GM19372 (cell line): ENCODE measurements around the gene OPN1MW.
"Not testable (repeated sequence)": the region's sequence is repeated elsewhere in the genome, so short reads cannot be mapped to it uniquely, and the experiment has no call there.

Experiments used
- ATAC-seq: cut with Tn5 transposase; IDR thresholded peaks from one replicate; pipeline ENCODE4 v1.9.1; 2021; ENCODE audit warnings: mild to moderate bottlenecking, low read depth, moderate library complexity; ENCODE audit not compliant: unreplicated experiment

The OPN1MW gene

DNA sequence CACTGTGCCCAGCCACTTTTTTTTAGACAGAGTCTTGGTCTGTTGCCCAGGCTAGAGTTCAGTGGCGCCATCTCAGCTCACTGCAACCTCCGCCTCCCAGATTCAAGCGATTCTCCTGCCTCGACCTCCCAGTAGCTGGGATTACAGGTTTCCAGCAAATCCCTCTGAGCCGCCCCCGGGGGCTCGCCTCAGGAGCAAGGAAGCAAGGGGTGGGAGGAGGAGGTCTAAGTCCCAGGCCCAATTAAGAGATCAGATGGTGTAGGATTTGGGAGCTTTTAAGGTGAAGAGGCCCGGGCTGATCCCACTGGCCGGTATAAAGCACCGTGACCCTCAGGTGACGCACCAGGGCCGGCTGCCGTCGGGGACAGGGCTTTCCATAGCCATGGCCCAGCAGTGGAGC is at the start of gene OPN1MW:
Gene OPN1MW (plus strand): TSS at position 301 of the 400 bp plus-strand sequence. CDS start 82 bp downstream, at position 383.
- not testable (repeated sequence) for ATAC-seq

DNA sequence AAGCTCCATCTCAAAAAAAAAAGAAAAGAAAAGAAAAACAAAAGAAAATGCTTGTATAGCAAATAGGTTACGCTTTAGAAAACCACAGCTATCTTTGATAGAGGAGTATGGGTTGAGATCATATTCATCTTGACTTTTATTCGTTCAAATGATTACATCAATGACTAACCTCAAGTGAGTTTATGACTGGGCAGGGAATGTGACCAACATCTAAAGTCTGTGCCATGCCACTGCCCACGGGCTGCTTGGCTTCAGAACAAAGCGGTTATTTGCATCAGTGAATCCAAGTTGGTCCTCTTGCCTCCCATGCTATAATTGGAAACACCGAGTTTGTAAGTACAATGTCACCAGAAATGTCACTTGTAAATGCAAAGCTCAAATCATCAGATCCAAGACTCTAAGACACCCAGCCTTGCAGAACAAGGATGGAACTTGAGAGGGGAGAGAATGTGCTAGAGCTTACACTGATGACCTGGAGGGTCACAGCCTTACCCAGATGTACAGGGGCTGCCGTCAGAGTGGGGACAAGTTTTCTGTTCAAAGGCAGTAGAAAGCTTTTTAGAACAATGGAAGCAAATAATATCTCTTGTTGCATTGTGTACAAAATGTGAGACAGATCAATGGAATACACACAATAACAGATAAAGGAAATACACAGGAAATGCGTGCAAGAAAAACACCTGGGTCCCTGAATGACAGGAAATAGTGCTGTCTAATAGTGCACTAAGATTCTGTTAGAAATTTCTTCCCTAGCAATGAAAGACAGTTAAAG is 46.8 kb upstream of the OPN1MW start:
- no peak for ATAC-seq

DNA sequence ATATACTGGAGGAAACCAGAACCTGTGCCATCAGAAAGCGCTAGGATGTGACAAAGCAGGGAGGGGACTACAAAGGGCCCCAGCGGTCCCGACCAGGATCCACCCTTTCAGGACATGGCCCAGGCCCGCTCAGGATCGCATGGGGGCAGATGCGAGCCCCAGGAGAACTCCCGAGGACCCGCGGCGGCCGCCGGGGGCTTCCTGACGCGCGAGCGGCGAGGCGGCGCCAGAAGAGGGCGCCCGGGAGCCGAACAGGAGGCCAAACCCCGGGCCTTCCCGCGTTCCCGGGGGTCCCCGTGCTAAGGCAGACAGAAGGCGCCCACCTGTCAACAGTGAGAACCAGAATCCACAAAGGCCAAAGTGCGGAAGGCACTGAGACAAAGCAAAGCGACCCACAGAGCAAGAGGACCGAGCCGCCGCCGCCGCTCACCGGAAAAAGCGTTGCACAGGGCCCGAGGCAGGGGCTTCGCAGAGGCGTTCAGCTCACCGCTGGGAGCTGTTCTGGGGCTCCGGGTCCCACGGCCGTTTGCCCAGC is 45.7 kb upstream of the OPN1MW start:
- ATAC-seq: no peak

DNA sequence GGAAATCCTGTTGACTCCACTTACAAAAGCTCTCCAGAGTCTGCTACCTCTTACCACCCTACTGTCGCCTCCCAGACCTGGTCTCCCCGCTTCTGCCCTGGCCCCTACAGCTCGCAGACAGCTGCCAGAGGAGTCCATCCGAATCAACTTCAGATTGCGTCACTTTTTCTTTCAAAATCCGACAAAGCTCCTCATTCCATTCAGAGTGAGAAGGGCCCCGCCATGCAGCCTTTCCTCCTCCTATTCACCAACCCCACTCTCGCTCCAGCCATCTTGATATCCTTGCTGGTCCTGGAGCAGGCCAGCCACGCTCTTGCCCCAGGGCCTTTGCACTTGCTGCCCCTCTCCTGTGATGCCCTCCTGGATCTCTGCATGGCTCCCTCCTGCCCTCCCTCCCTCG is 43.5 kb upstream of the OPN1MW start:
- ATAC-seq: no peak

DNA sequence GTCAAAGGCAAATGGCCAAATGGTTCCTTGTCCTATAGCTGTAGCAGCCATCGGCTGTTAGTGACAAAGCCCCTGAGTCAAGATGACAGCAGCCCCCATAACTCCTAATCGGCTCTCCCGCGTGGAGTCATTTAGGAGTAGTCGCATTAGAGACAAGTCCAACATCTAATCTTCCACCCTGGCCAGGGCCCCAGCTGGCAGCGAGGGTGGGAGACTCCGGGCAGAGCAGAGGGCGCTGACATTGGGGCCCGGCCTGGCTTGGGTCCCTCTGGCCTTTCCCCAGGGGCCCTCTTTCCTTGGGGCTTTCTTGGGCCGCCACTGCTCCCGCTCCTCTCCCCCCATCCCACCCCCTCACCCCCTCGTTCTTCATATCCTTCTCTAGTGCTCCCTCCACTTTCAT is 42.2 kb upstream of the OPN1MW start:
- ATAC-seq: no peak

DNA sequence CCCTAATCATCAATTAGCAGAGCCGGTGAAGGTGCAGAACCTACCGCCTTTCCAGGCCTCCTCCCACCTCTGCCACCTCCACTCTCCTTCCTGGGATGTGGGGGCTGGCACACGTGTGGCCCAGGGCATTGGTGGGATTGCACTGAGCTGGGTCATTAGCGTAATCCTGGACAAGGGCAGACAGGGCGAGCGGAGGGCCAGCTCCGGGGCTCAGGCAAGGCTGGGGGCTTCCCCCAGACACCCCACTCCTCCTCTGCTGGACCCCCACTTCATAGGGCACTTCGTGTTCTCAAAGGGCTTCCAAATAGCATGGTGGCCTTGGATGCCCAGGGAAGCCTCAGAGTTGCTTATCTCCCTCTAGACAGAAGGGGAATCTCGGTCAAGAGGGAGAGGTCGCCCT is 41.7 kb upstream of the OPN1MW start:
- ATAC-seq: no peak

DNA sequence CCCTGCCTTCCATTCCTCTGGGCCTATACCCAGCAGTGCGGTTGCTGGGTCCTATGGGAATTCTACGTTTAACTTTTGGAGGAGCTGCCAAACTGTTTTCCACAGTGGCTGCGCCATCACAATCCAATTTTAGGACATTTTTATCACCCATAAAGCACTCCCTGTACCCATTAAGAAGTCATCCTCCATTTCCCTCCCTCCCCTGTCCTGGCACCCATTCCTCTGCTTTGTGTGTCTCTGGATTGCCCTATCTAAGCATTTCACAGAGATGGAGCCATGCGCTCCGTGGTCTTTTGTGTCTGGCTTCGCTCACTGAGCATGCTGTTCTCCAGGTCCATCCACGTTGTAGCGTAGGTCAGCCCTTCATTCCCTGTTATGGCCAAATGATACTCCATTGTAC is 40.0 kb upstream of the OPN1MW start:
- no peak for ATAC-seq

DNA sequence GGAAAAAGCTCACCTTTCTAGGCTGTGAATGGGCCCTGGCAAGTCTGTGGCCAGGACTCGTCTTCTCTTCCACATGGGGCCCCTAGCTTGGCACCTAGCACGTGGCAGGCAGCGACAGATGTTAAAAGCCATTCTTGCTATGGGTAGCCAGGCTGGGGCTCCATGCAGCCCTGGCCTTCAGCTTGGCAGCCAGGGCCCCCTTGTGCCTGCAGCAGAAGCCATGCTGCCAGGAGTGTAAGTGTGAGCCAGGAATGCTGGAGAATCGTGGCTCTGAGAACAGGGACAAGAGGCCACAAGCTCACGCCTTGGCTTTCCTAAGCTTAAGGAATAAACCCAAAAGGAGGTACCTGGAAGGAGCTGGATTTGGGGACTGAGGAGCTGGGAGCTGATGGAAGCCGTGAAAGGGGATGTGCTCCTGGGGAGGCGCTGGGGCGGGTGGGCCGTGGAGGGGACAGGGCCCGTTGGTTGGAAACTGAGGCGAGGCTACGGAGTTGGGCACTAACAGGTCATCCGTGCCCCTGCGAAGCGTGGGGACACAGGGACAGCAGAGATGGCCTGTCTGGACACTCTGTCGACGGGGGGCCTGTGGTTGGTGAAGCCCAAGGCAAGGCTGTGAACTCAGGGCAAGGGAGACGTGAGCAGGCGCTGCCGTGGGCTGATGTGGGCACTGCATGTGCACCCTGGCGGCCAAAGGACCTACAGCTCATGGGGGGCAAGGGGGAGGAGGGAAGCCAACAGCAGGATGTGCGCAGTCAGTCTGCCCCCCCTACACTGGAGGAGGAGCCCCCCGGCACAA is 39.2 kb upstream of the OPN1MW start:
- no peak for ATAC-seq

DNA sequence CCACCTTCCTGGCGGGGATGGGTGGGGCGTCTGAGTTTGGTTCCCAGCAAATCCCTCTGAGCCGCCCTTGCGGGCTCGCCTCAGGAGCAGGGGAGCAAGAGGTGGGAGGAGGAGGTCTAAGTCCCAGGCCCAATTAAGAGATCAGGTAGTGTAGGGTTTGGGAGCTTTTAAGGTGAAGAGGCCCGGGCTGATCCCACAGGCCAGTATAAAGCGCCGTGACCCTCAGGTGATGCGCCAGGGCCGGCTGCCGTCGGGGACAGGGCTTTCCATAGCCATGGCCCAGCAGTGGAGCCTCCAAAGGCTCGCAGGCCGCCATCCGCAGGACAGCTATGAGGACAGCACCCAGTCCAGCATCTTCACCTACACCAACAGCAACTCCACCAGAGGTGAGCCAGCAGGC is 38.4 kb upstream of the OPN1MW start, which contains the start of gene OPN1LW:
Gene OPN1LW (plus strand): TSS at position 234 of the 400 bp plus-strand sequence. CDS start 41 bp downstream, at position 275.
- ATAC-seq: not testable (repeated sequence)

DNA sequence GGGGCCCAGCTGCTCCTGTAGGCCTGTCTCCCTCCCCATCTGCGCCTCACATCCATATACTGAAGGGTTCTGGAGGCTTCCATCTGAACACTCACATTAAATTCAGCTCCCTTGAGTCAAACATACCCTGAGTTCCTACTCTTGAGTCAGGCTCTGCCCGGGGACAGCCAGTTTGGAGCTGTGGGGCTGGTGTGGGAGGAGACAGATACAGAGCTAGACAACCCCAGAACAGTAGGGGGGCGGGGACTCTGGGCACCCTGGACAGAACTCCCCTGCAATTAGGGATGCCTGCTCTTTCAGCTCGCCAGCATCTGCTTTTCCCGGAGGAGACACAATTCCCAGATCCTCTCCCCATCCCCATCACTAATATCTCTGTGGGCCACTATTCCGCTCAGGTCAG is 31.4 kb upstream of the OPN1MW start:
- ATAC-seq: not testable (repeated sequence)

DNA sequence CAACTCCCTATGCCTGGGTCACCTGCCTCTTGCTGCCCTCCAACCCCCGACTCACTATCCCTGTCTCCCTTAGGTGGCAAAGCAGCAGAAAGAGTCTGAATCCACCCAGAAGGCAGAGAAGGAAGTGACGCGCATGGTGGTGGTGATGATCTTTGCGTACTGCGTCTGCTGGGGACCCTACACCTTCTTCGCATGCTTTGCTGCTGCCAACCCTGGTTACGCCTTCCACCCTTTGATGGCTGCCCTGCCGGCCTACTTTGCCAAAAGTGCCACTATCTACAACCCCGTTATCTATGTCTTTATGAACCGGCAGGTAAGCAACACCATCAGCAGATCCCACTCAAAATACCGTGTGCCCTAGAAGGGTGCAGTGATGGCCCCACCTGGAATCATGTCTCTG is 26.2 kb upstream of the OPN1MW start:
- not testable (repeated sequence) for ATAC-seq

DNA sequence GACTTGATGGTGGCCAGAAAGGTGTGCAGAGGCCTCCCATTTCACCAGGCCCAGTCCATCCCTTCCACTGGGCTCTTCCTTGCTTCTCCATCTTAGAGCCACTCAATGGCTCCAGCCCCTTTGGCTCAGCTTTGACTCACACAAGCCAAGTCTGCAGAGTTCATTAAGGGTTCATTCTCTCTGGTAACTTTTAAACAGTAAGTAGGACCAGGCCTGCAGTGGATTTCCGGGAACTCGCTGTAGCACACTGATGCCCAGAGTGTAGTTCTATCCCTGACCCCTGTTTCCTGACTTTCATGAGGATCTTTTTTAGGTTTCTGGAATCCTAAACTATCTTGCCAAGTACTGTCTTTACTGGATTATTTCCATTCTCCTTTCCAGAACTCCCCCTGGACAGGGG is 25.2 kb upstream of the OPN1MW start:
- not testable (repeated sequence) for ATAC-seq

DNA sequence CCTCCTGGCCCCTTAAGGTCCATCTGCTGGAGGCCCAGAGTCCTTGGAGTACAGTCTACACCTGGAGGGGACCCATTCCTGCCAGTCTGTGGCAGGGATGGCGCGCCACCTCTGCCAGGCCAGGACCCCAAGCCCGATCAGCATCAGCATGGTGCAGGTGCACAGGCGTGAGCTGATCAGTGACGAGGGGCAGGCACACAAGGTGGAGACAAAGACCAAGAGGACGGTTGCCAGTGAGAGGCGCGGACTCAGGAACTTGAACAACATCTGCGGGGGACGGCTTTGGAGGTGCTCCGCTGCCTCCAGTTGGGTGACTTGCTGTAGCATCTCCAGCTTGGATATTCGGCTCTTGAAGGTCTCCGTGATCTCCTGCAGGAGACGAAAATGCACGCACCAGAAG is 23.1 kb upstream of the OPN1MW start:
- ATAC-seq: not testable (repeated sequence)

DNA sequence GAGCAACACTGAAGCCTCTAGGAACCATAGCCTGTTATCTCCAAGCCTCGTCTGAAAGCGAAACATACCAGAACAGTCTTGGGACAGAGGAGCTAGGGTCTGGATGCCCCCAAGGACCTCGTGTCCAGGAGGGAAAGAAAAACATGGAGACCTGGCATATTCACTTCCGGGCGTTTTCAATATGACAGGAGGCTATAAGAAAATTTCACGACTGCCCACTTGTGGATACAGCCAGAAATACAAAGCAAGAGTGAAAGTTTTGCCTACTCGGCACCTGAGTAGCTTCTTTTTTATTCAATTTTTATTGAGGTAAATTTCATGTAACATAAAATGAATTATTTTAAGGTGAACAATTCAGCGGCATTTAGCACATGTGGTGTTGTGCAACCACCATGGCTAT is 17.5 kb upstream of the OPN1MW start:
- not testable (repeated sequence) for ATAC-seq

DNA sequence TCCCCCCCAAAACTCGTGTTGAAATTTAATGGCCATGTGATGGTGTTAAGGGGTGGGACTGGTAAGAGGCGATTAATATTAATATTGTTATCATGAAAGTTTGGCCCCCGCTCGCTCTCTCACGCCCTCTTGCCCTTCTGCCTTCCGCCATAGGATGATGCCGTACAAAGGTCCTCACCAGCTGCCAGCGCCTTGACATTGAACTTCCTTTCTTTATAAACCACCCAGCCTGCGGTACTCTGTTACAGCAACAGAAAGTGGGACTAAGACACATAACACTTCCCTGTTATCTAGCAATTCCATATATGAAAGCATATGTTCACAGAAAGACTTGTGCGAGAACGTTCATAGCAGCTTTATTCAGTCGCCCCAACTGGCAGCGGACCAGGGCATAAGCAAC is 14.0 kb upstream of the OPN1MW start:
- ATAC-seq: not testable (repeated sequence)

DNA sequence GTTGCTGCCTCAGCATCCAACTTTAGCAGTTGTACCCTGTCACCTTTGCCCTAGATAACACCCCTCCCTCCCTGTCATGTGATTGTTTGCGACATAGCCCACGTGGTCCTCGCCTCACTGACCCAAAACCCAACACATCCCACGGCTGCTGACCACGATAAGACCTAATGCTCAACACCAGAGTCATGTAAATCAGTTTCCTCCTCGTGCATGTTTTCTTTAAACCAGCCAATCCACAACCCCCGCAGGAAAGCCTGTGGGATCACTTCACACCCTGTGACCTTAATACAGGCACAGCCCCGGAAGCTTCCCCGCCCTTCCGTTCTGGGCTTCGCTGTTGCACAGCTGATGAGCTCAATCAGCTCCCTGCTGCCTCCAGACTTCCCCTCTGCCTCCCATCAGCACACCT is 9.9 kb upstream of the OPN1MW start:
- peak; percentile 75 for ATAC-seq

DNA sequence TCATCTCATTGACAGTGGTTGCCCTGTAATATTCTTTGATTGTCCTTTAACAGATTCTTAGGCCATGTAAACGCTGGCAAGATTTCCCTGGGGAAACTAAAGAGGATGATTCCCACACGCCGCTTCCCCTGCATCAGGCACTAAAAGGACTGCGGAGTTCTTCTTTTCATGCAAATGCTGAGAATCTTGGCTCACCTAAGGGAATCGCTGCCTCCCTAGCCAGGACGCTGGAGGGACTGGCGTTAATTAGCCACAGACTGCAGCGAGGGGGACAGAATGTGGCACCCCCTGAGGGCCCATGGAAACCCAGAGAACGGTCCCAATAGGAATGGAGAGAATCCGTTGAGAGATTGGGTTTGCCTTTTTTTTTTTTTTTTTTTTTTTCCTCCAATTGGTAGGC is 8.0 kb upstream of the OPN1MW start:
- not testable (repeated sequence) for ATAC-seq

DNA sequence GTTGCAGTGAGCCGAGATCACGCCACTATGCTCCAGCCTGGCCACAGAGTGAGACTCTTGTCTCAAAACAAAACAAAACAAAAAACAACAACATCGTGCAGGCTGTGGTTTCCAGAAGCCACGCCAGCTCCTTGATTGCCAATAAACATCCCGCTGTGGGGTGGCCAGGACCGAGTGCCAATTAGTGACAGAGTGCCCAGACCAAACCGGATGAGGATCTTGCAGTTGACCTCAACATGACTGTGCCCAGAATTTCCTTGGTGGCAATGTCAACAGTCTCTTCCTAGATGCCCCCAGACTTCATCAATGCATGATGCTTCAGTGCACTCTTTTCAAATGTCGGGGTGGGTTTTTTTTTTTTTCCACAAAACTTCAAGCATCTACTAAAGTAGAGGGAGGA is 1.4 kb downstream of the OPN1MW start:
- ATAC-seq: not testable (repeated sequence)

DNA sequence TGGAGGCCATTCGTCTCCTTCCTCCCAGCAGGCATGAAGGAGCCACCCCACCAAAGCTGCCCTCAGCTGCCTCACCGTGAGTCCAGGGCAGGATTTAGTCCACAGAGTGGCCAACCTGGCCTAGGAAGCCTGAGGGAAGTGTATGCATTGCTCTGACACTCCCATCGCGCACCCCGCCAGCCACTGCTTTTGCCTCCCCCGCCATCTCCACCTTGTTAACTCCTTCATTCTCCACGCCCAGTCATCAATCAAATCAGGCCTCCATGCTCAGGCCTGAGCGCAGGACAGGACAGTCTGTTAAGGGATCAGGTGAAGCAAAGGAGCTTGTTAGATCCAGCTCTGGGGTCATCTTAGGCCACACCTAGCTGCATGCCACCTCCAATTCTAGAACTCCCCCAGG is 10.4 kb downstream of the OPN1MW start:
- not testable (repeated sequence) for ATAC-seq

DNA sequence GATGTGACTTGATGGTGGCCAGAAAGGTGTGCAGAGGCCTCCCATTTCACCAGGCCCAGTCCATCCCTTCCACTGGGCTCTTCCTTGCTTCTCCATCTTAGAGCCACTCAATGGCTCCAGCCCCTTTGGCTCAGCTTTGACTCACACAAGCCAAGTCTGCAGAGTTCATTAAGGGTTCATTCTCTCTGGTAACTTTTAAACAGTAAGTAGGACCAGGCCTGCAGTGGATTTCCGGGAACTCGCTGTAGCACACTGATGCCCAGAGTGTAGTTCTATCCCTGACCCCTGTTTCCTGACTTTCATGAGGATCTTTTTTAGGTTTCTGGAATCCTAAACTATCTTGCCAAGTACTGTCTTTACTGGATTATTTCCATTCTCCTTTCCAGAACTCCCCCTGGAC is 11.9 kb downstream of the OPN1MW start:
- not testable (repeated sequence) for ATAC-seq

DNA sequence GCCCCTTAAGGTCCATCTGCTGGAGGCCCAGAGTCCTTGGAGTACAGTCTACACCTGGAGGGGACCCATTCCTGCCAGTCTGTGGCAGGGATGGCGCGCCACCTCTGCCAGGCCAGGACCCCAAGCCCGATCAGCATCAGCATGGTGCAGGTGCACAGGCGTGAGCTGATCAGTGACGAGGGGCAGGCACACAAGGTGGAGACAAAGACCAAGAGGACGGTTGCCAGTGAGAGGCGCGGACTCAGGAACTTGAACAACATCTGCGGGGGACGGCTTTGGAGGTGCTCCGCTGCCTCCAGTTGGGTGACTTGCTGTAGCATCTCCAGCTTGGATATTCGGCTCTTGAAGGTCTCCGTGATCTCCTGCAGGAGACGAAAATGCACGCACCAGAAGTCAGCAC is 14.1 kb downstream of the OPN1MW start:
- not testable (repeated sequence) for ATAC-seq
